Measurements from ENCODE around the gene PDCD5.

The PDCD5 gene

GRCh38 chr19:32630338-32630737, 49.3 kb downstream of the PDCD5 start:
- in situ Hi-C loops (cut with MboI; ENCODE audit: low sequenced_read_pairs), result no loop called here

- in situ Hi-C loops (cut with MboI; ENCODE audit: low sequenced_read_pairs), result no loop called here
Observed at GRCh38 chr19:32631381-32631780, 50.4 kb downstream of the PDCD5 start.

Measured in HL-60/S4 treated with phorbol 12-myristate 13-acetate at 8.2 ng/mL for 4 days and 3 days (cell line).